GM12892 (cell line): ENCODE measurements around the gene GAS2L3.
"Not testable (repeated sequence)": the region's sequence is repeated elsewhere in the genome, so short reads cannot be mapped to it uniquely, and the experiment has no call there.

ENCODE experiments used
- POLR2A ChIP-seq: IDR thresholded peaks from 2 replicates; pipeline ENCODE4 v1.6.1; 2011; ENCODE audit warnings: low read depth, low read length, control low read depth
- POLR2AphosphoS5 ChIP-seq: IDR thresholded peaks from 2 replicates; pipeline ENCODE4 v1.6.1; 2011; ENCODE audit warnings: low read depth, low read length, control low read depth
- TAF1 ChIP-seq: IDR thresholded peaks from 2 replicates; pipeline ENCODE4 v1.6.1; 2011; ENCODE audit warnings: low read depth, mild to moderate bottlenecking, control low read depth, low read length, borderline replicate concordance

DNA sequence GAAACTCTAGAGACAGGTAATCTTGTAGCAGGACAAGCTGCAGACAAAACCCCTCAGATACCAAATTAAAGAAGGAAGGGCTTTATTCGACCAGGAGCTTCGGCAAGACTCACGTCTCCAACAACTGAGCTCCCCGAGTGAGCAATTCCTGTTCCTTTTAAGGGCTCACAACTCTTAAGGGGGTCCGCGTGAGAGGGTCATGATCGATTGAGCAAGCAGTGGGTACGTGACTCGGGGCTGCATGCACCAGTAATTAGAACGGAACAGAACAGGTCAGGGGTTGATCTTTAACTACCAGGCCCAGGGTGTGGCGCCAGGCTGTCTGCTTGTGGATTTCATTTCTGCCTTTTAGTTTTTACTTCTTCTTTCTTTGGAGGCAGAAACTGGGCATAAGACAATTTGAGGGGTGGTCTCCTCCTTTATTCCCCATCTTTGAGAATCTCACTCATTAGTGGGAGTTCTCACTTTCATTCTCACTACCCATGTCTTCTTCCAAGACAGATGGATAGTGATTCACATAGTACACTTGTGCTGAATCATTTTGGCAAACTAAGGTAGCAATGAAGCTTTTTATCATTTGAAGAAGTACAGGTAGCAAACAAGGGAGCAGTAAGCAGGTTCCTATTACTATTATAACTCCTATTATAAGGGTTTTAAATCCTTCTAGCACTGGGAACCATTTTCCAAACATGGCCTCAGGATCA is 59.8 kb downstream of the GAS2L3 start:
- not testable (repeated sequence) for TF ChIP-seq POLR2A, TAF1, POLR2AphosphoS5
